ENCODE results near the gene EPB41L4B. TPM values are rescaled to one million over a fixed set of nuclear protein-coding genes. Genes with fewer than 3 reads are reported as not detected.
A peak's percentile ranks its signal among the peaks of the same experiment; 100 is the strongest.

Gene EPB41L4B
- total RNA-seq, 1 experiment from 2014 or later = 4.6 TPM

DNA sequence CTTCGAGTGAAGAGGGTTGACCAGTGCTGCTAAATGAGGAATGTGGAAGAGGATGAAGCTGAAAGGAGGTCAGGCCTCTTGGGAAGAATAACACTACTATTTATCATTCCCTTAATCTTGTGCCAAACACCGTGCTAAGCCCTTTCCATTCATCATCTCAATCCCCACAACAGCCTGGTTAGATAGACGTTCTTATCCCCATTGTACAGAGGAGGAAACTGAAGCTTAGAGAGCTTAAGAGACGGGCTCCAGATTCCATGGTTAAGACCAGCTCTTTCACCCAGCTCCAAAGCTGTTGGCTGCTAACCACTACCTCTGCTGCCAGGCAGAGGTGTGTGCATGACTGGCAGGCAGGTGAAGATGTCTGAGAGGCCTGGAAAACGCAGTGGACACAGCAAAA lies 868 bp upstream of the EPB41L4B start:
- H3K4me3 Mint-ChIP-seq (ENCODE audit: low read depth, unreplicated experiment) = no peak overlapping the region

DNA sequence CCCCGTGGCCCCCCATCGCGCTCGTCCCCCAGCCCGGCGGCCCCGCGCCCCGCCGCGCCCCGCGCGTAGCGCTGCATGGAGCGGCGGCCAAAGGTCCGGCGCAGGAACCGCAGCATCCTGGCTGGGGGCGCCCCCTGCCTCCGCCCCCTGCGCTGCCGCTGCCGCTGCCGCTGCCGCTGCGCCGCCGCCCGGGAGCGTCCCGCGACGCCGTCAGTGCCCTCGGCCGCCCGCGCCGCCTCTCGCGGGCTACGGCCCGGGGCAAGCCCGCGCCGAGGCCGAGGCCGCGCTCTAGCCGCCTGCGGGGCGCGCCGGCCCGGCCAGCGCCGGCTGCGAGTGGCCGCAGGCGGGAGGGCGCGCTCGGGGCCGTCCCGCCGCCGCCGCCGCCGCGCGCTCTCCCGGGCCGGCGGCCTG lies 523 bp downstream of the EPB41L4B start:
- TF ChIP-seq CTCF (IDR thresholded peaks at IDR 0.05; ENCODE audit: unreplicated experiment) = no peak
- H3K9me3 Mint-ChIP-seq (ENCODE audit: low read depth, unreplicated experiment) = no peaks in the 10 kb centered on the region
- peak; percentile 20 for DNase-seq
- H3K27ac Mint-ChIP-seq (ENCODE audit: unreplicated experiment) = no peak overlapping the region
- intact Hi-C loops (cut with micrococcal nuclease; ENCODE audit: unreplicated experiment) = loop anchor here (2.0 to 10.0 kb wide), 3 partner anchors 76 to 136 kb away; no protein-coding TSS in a partner anchor
- H3K27me3 Mint-ChIP-seq (ENCODE audit: unreplicated experiment) = no peaks in the 10 kb centered on the region
- peaks cover 33% of the 10 kb centered on the region for H3K4me1 Mint-ChIP-seq (ENCODE audit: low read depth, unreplicated experiment)
- H3K4me3 Mint-ChIP-seq (ENCODE audit: low read depth, unreplicated experiment) = peak overlapping the region; percentile 80
- no TSS peak for BruUV-seq (replicated peaks)
- H3K36me3 Mint-ChIP-seq (ENCODE audit: insufficient read depth, unreplicated experiment) = peaks cover 28% of the 10 kb centered on the region
- CTCF ChIA-PET = no interaction called here

More for the DNA sequence above, 868 bp upstream of the EPB41L4B start:
- peaks cover 22% of the 10 kb centered on the region for H3K36me3 Mint-ChIP-seq (ENCODE audit: insufficient read depth, unreplicated experiment)
- no peaks in the 10 kb centered on the region for H3K9me3 Mint-ChIP-seq (ENCODE audit: low read depth, unreplicated experiment)
- CTCF ChIA-PET = interaction anchor here (1.1 to 1.4 kb wide), 2 partner anchors 10 to 24 kb away, joined by 3 to 5 read pairs; no protein-coding TSS in a partner anchor
- DNase-seq = no peak
- intact Hi-C loops (cut with micrococcal nuclease; ENCODE audit: unreplicated experiment) = loop anchor here (2.0 to 10.0 kb wide), 3 partner anchors 77 to 137 kb away; no protein-coding TSS in a partner anchor
- peaks cover 23% of the 10 kb centered on the region for H3K4me1 Mint-ChIP-seq (ENCODE audit: low read depth, unreplicated experiment)
- no TSS peak for BruUV-seq (replicated peaks)
- H3K27me3 Mint-ChIP-seq (ENCODE audit: unreplicated experiment) = no peaks in the 10 kb centered on the region
- H3K27ac Mint-ChIP-seq (ENCODE audit: unreplicated experiment) = peak overlapping the region; percentile 80
- TF ChIP-seq CTCF (IDR thresholded peaks at IDR 0.05; ENCODE audit: unreplicated experiment) = no peak

DNA sequence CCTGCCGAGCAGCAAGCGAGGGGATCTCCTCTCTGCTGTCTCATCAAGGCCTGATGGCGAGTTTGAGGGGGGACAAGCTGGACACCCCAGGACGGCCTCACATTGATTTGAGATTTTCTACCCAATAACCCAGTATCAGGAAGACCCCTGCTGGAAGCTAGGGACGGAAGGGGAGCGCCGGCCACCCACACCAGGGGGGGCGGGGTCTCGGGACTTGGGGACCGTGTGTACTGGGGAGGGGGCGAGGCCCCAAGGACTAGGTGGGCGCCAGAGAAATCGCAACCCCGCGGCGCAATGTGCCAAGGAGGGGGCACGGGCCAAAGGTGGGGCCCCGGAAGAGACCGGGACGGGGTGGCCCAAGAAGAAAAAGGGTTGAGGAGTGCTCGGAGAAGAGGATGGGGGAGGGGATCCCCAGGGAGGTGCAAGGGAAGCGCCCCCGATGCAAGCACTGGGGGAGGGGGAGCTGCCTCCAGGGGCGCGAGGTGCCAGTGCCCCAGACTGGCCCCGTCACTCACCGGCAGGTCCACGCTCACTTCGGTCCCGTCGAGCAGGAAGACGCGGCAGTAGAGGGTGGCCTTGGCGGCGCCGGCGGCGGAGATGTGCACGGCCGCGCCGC lies 1.1 kb downstream of the EPB41L4B start:
- Mint-ChIP-seq H3K27me3 (ENCODE audit: unreplicated experiment) (no peaks in the 10 kb centered on the region), H3K9me3 (ENCODE audit: low read depth, unreplicated experiment) (no peaks in the 10 kb centered on the region), H3K27ac (ENCODE audit: unreplicated experiment) (peak overlapping the region; percentile 36), H3K4me1 (ENCODE audit: low read depth, unreplicated experiment) (peaks cover 39% of the 10 kb centered on the region), H3K4me3 (ENCODE audit: low read depth, unreplicated experiment) (peak overlapping the region; percentile 80), H3K36me3 (ENCODE audit: insufficient read depth, unreplicated experiment) (peaks cover 28% of the 10 kb centered on the region)
- CTCF ChIA-PET = interaction anchor here (2.0 kb wide), 1 partner anchor 12 kb away, joined by 6 read pairs; no protein-coding TSS in a partner anchor
- intact Hi-C loops (cut with micrococcal nuclease; ENCODE audit: unreplicated experiment) = loop anchor here (2.0 to 10.0 kb wide), 4 partner anchors 75 to 285 kb away; no protein-coding TSS in a partner anchor
- DNase-seq = no peak
- BruUV-seq (replicated peaks) = no TSS peak
- no peak for TF ChIP-seq CTCF (IDR thresholded peaks at IDR 0.05; ENCODE audit: unreplicated experiment)

GRCh38 chr9:109319017-109319625 lies 1.7 kb downstream of the EPB41L4B start:
- BruUV-seq (replicated peaks) = no TSS peak
- no peaks in the 10 kb centered on the region for H3K9me3 Mint-ChIP-seq (ENCODE audit: low read depth, unreplicated experiment)
- CTCF ChIA-PET = interaction anchor here (0.6 to 2.0 kb wide), 2 partner anchors 13 to 81 kb away, joined by 4 to 6 read pairs; no protein-coding TSS in a partner anchor
- intact Hi-C loops (cut with micrococcal nuclease; ENCODE audit: unreplicated experiment) = loop anchor here (10.0 kb wide), 1 partner anchor 284 kb away; no protein-coding TSS in a partner anchor
- peaks cover 28% of the 10 kb centered on the region for H3K36me3 Mint-ChIP-seq (ENCODE audit: insufficient read depth, unreplicated experiment)
- TF ChIP-seq CTCF (IDR thresholded peaks at IDR 0.05; ENCODE audit: unreplicated experiment) = no peak
- DNase-seq = no peak
- H3K27ac Mint-ChIP-seq (ENCODE audit: unreplicated experiment) = peak overlapping the region; percentile 36
- peak overlapping the region; percentile 80 for H3K4me3 Mint-ChIP-seq (ENCODE audit: low read depth, unreplicated experiment)
- H3K4me1 Mint-ChIP-seq (ENCODE audit: low read depth, unreplicated experiment) = peaks cover 40% of the 10 kb centered on the region
- no peaks in the 10 kb centered on the region for H3K27me3 Mint-ChIP-seq (ENCODE audit: unreplicated experiment)
